Posterior vena cava (tissue), 2 donors: ENCODE results near the gene FAM162B. TPM values are rescaled to one million over a fixed set of nuclear protein-coding genes. Genes with fewer than 3 reads are reported as not detected.
A peak's percentile ranks its signal among the peaks of the same experiment; 100 is the strongest.

Experiments
- DNase-seq: peaks from one replicate; pipeline ENCODE4 v3.0.0-alpha.2; 2020; ENCODE audit warnings: low spot score
- intact Hi-C, 2 donors: fragments of 100-400 bp; cut with DNase I; formaldehyde crosslinking; loops; one replicate each; pipeline versions ENCODE4 v1.14.1 to v1.14.2; 2022 to 2023
- long read RNA-seq, 2 donors: library from polyadenylated mRNA; unstranded; transcript quantifications; one replicate each; pipeline ENCODE4 v2.0.0, GENCODE V29; 2020 to 2021
- total RNA-seq, 2 donors: library from RNA; stranded (reverse); fragmentation: NEBNext Ultra II Directional; extraction: Animal tissue kit (Norgen Biotek cat#: 25700); gene quantifications; one replicate each; pipeline ENCODE4 v1.2.1, GENCODE V29; 2021
- donor health status: DM: yes; HTN: yes; CAD: no.
- donor health status: DM: yes; HTN: yes; CAD: no.

The FAM162B gene
- 1 to 10 TPM; 3.9 to 6.8 TPM for total RNA-seq
- long read RNA-seq, donor 1, partial matches to known transcripts: 0 of 6 reads
- long read RNA-seq, donor 1, other reads (novel, unspliced or antisense): 4 of 6 reads
- long read RNA-seq, donor 2, partial matches to known transcripts: 0 of 7 reads
- long read RNA-seq, donor 2, other reads (novel, unspliced or antisense): 3 of 7 reads

- DNase-seq: peak; percentile 79
- intact Hi-C loops: no loop called here
Measured at GRCh38 chr6:116764961-116765841, at the start of gene FAM162B. Gene FAM162B (minus strand): TSS chr6:116765719. CDS start chr6:116765576, 143 bp downstream.

- DNase-seq: no peak
- intact Hi-C loops: no loop called here
Measured at GRCh38 chr6:116812051-116812650, 46.6 kb upstream of the FAM162B start.

GRCh38 chr6:116801971-116802370 lies 36.5 kb upstream of the FAM162B start:
- no peak for DNase-seq
- intact Hi-C loops: no loop called here

- intact Hi-C loops: no loop called here
- no peak for DNase-seq
Measured at GRCh38 chr6:116799945-116800344, 34.4 kb upstream of the FAM162B start.

GRCh38 chr6:116797585-116797984 lies 32.1 kb upstream of the FAM162B start:
- intact Hi-C loops: no loop called here
- DNase-seq: no peak

GRCh38 chr6:116793224-116793623 lies 27.7 kb upstream of the FAM162B start:
- no peak for DNase-seq
- intact Hi-C loops: no loop called here

GRCh38 chr6:116783852-116784251 lies 18.3 kb upstream of the FAM162B start:
- intact Hi-C loops: no loop called here
- no peak for DNase-seq

GRCh38 chr6:116779573-116780164 lies 14.2 kb upstream of the FAM162B start:
- no peak for DNase-seq
- intact Hi-C loops: no loop called here

GRCh38 chr6:116773886-116774285 lies 8.4 kb upstream of the FAM162B start:
- intact Hi-C loops: no loop called here
- DNase-seq: no peak

GRCh38 chr6:116772450-116772849 lies 6.9 kb upstream of the FAM162B start:
- DNase-seq: no peak
- intact Hi-C loops: no loop called here

- DNase-seq: no peak
- intact Hi-C loops: no loop called here
Measured at GRCh38 chr6:116767715-116768114, 2.2 kb upstream of the FAM162B start.

- intact Hi-C loops: no loop called here
- DNase-seq: no peak
Measured at GRCh38 chr6:116766506-116767176, 1.1 kb upstream of the FAM162B start.

- peak; percentile 62 for DNase-seq
Measured at GRCh38 chr6:116764629-116764960, 924 bp downstream of the FAM162B start.

GRCh38 chr6:116763906-116764628 lies 1.5 kb downstream of the FAM162B start:
- DNase-seq: no peak
- intact Hi-C loops: no loop called here

More at GRCh38 chr6:116764629-116764960, 924 bp downstream of the FAM162B start:
- intact Hi-C loops: no loop called here

- no peak for DNase-seq
- intact Hi-C loops: no loop called here
Measured at GRCh38 chr6:116763048-116763447, 2.5 kb downstream of the FAM162B start.

- no peak for DNase-seq
- intact Hi-C loops: no loop called here
Measured at GRCh38 chr6:116762235-116762634, 3.3 kb downstream of the FAM162B start.

- intact Hi-C loops: no loop called here
- DNase-seq: no peak
Measured at GRCh38 chr6:116761779-116762178, 3.7 kb downstream of the FAM162B start.

- DNase-seq: no peak
- intact Hi-C loops: no loop called here
Measured at GRCh38 chr6:116745176-116745575, 20.3 kb downstream of the FAM162B start.

GRCh38 chr6:116741571-116741970 lies 23.9 kb downstream of the FAM162B start:
- DNase-seq: no peak
- intact Hi-C loops: no loop called here
